ENCODE data around the gene ABR.

Gene ABR

DNA sequence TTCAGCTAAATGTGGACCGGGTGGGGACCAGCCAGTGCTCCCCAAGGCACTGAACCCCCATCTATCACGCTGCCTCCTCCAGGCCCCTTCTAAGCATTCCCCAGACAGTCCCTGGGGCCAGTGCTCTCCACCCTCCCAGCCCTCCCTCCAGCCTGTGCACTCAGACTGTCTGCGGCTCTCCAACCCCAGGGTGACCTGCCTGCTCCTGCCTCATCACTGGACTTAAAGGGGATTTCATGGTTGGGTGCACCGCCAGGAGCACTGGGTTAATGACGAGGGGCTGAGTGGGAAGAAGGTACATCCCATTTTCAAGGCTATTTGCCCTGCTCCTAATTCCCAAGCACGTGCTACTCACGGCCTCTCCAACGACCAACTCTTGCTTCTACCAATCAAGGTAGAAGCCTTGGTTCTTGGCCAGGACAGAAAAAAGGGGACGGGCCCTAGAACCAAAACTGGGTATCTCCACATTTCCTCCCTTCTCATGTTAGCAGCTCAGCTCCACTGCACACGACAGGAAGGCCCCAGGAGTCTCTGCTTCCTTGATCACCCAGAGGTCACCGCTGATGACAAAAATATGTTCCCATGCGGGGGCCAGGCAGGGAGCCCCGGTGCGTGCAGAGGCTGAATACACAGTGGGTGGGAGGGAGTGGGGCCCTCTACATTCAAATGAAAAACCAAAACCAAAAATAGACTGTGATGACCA, 3.5 kb upstream of the ABR start:
- no peaks in the 10 kb centered on the region for H3K36me3 ChIP-seq (ENCODE audit: control insufficient read depth in 1 of 2, insufficient read depth in 2 of 2, low read depth in 1 of 2, low read length in 2 of 2)
- H3K23ac ChIP-seq (ENCODE audit: low read length in 2 of 2): no peak overlapping the region
- peak overlapping the region in 1 of 2 experiments; percentile 11 for H3K18ac ChIP-seq (ENCODE audit: low read depth in 1 of 2, low read length in 2 of 2)
- H3K14ac ChIP-seq (ENCODE audit: low read length in 2 of 2): no peak overlapping the region
- no peak overlapping the region for H3K9ac ChIP-seq (ENCODE audit: low read length)
- H3K4me1 ChIP-seq (ENCODE audit: control insufficient read depth, insufficient read depth, low read depth, low read length): peaks cover 50% of the 10 kb centered on the region
- no peaks in the 10 kb centered on the region for H3K27me3 ChIP-seq (ENCODE audit: control insufficient read depth in 1 of 2, insufficient read depth in 1 of 2, low read length in 2 of 2)
- H2BK12ac ChIP-seq (ENCODE audit: low read length in 2 of 2): no peak overlapping the region
- no peak overlapping the region for H3K4me2 ChIP-seq (ENCODE audit: low read length, poor library complexity, severe bottlenecking)
- H2BK120ac ChIP-seq (ENCODE audit: low read depth, low read length): no peak overlapping the region
- H4K91ac ChIP-seq (ENCODE audit: low read length): no peak overlapping the region
- no peaks in the 10 kb centered on the region for H3K9me3 ChIP-seq (ENCODE audit: control insufficient read depth, low read length)
- DNase-seq: no peak
- H3K79me1 ChIP-seq (replicated peaks; ENCODE audit: low read length, poor library complexity, severe bottlenecking): peaks cover 3% of the 10 kb centered on the region
- no peak overlapping the region for H2BK5ac ChIP-seq (ENCODE audit: low read depth, low read length, poor library complexity, severe bottlenecking)
- no peak overlapping the region for H2BK15ac ChIP-seq (ENCODE audit: low read depth, poor library complexity, severe bottlenecking)
- H3K4ac ChIP-seq (ENCODE audit: low read depth in 1 of 2, low read length in 2 of 2): no peak overlapping the region
- 67% methylated on average over 11 of the region's 14 CpGs for WGBS
- H2AK5ac ChIP-seq (ENCODE audit: low read length, severe bottlenecking): no peak overlapping the region
- H4K8ac ChIP-seq (ENCODE audit: low read length): no peak overlapping the region
- H3K4me3 ChIP-seq (ENCODE audit: insufficient read depth in 1 of 2, low read depth in 1 of 2, low read length in 2 of 2): no peak overlapping the region
- peak overlapping the region; percentile 11 for H3K27ac ChIP-seq (ENCODE audit: low read length, poor library complexity, severe bottlenecking)
- no peak overlapping the region for H2AFZ ChIP-seq (ENCODE audit: low read depth, low read length)

DNA sequence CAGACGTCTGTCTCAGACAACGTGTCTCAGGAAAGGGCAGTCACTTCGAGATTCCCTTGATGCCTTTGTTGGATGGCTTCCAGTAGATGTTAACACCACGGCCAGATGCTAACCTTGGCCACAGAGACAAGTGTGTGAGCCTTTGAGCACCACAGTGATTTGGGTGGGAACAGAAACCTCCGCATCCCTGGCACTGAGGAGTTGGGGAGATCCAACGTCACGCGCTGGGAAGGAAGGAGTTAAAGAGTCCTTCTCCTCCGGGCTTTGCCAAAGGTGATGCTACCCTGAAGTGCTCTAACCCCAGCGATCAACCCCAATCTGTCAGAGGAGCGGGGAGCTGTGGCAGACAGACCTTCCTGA, 3.0 kb upstream of the ABR start:
- no peak overlapping the region for H2AFZ ChIP-seq (ENCODE audit: low read depth, low read length)
- H3K4ac ChIP-seq (ENCODE audit: low read depth in 1 of 2, low read length in 2 of 2): no peak overlapping the region
- H3K36me3 ChIP-seq (ENCODE audit: control insufficient read depth in 1 of 2, insufficient read depth in 2 of 2, low read depth in 1 of 2, low read length in 2 of 2): no peaks in the 10 kb centered on the region
- H3K4me2 ChIP-seq (ENCODE audit: low read length, poor library complexity, severe bottlenecking): no peak overlapping the region
- DNase-seq: no peak
- H3K4me3 ChIP-seq (ENCODE audit: insufficient read depth in 1 of 2, low read depth in 1 of 2, low read length in 2 of 2): no peak overlapping the region
- peaks cover 53% of the 10 kb centered on the region for H3K4me1 ChIP-seq (ENCODE audit: control insufficient read depth, insufficient read depth, low read depth, low read length)
- H3K9me3 ChIP-seq (ENCODE audit: control insufficient read depth, low read length): no peaks in the 10 kb centered on the region
- no peak overlapping the region for H2BK5ac ChIP-seq (ENCODE audit: low read depth, low read length, poor library complexity, severe bottlenecking)
- H3K14ac ChIP-seq (ENCODE audit: low read length in 2 of 2): no peak overlapping the region
- no peak overlapping the region for H4K8ac ChIP-seq (ENCODE audit: low read length)
- no peak overlapping the region for H3K9ac ChIP-seq (ENCODE audit: low read length)
- H3K18ac ChIP-seq (ENCODE audit: low read depth in 1 of 2, low read length in 2 of 2): no peak overlapping the region
- peak overlapping the region; percentile 36 for H2AK5ac ChIP-seq (ENCODE audit: low read length, severe bottlenecking)
- H3K27ac ChIP-seq (ENCODE audit: low read length, poor library complexity, severe bottlenecking): peak overlapping the region; percentile 11
- H4K91ac ChIP-seq (ENCODE audit: low read length): no peak overlapping the region
- H3K27me3 ChIP-seq (ENCODE audit: control insufficient read depth in 1 of 2, insufficient read depth in 1 of 2, low read length in 2 of 2): no peaks in the 10 kb centered on the region
- H3K79me1 ChIP-seq (replicated peaks; ENCODE audit: low read length, poor library complexity, severe bottlenecking): peaks cover 3% of the 10 kb centered on the region
- H3K23ac ChIP-seq (ENCODE audit: low read length in 2 of 2): no peak overlapping the region
- peak overlapping the region; percentile 73 for H2BK15ac ChIP-seq (ENCODE audit: low read depth, poor library complexity, severe bottlenecking)
- H2BK120ac ChIP-seq (ENCODE audit: low read depth, low read length): no peak overlapping the region
- H2BK12ac ChIP-seq (ENCODE audit: low read length in 2 of 2): no peak overlapping the region
- WGBS: 67% methylated on average over 11 of the region's 11 CpGs

DNA sequence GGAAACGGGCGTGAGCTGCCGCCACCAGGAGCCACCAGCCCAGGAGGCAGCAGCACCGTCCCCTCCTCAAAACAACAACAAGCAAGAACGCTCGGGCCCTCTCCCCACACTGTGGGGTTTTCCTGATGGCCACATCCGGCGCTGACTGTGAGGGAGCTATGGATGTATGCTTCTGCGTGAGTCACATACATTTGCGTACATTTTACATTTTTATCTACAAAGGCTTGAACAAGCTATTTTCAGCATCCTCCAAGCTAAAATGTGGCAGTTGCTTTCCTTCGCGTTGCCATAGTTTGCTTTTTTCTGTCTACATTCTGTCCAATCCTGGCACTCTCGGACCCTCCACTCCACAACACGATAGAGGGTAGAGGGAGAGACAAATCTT, 2.0 kb upstream of the ABR start:
- H3K14ac ChIP-seq (ENCODE audit: low read length in 2 of 2): no peak overlapping the region
- H2AFZ ChIP-seq (ENCODE audit: low read depth, low read length): peak overlapping the region; percentile 19
- H3K27me3 ChIP-seq (ENCODE audit: control insufficient read depth in 1 of 2, insufficient read depth in 1 of 2, low read length in 2 of 2): no peaks in the 10 kb centered on the region
- H3K4ac ChIP-seq (ENCODE audit: low read depth in 1 of 2, low read length in 2 of 2): peak overlapping the region in 1 of 2 experiments; percentile 53
- peak overlapping the region; percentile 52 to 58 for H3K18ac ChIP-seq (ENCODE audit: low read depth in 1 of 2, low read length in 2 of 2)
- H2BK15ac ChIP-seq (ENCODE audit: low read depth, poor library complexity, severe bottlenecking): no peak overlapping the region
- H4K91ac ChIP-seq (ENCODE audit: low read length): peak overlapping the region; percentile 84
- DNase-seq: peak; percentile 87
- no peak overlapping the region for H3K4me3 ChIP-seq (ENCODE audit: insufficient read depth in 1 of 2, low read depth in 1 of 2, low read length in 2 of 2)
- no peak overlapping the region for H2AK5ac ChIP-seq (ENCODE audit: low read length, severe bottlenecking)
- H4K8ac ChIP-seq (ENCODE audit: low read length): peak overlapping the region; percentile 66
- H2BK5ac ChIP-seq (ENCODE audit: low read depth, low read length, poor library complexity, severe bottlenecking): no peak overlapping the region
- H3K27ac ChIP-seq (ENCODE audit: low read length, poor library complexity, severe bottlenecking): peak overlapping the region; percentile 6
- H3K79me1 ChIP-seq (replicated peaks; ENCODE audit: low read length, poor library complexity, severe bottlenecking): peaks cover 3% of the 10 kb centered on the region
- no peak overlapping the region for H3K23ac ChIP-seq (ENCODE audit: low read length in 2 of 2)
- H3K4me1 ChIP-seq (ENCODE audit: control insufficient read depth, insufficient read depth, low read depth, low read length): peaks cover 59% of the 10 kb centered on the region
- H2BK120ac ChIP-seq (ENCODE audit: low read depth, low read length): no peak overlapping the region
- H3K9ac ChIP-seq (ENCODE audit: low read length): no peak overlapping the region
- no peaks in the 10 kb centered on the region for H3K36me3 ChIP-seq (ENCODE audit: control insufficient read depth in 1 of 2, insufficient read depth in 2 of 2, low read depth in 1 of 2, low read length in 2 of 2)
- 30% methylated on average over 13 of the region's 14 CpGs for WGBS
- no peak overlapping the region for H2BK12ac ChIP-seq (ENCODE audit: low read length in 2 of 2)
- H3K4me2 ChIP-seq (ENCODE audit: low read length, poor library complexity, severe bottlenecking): no peak overlapping the region
- H3K9me3 ChIP-seq (ENCODE audit: control insufficient read depth, low read length): no peaks in the 10 kb centered on the region

DNA sequence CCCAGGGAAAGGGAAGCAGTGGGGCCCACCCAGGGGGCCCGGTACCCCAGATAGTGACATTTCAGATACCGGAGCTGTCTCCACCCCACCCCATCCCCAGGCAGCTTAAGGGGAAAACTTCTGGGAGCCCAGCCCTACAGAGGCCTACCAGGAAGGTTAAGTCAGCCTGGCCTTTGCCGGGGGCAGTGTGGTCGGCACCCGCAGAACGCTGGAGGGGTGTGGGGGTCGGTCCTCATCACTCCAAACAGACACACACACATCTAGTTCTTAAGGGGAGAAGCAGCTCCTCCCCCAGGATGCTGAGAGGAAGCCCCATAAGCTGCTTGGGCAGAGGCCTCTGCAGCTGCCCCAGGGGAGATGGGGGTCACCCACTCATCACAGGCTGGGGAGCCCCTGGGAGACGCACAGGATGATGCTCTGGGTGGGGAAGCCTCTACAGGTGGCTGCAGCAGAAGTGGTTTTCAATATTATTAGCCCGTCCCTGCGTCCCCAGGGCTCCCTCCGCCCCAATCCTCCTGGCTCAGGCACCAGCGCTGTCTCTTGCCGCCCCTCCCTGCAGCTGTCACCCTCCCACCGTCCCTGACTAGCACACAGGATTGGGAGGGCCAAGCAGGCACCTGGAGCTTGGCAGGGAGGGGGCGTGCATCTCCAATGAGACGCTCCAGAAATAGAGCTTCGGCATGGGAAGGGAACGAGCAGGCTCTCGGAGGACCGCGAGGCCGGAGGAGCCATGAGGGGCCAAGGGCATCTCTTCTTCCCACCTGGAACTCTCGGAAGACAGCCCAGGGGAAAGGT, 1.4 kb upstream of the ABR start:
- Histone ChIP-seq H3K23ac (ENCODE audit: low read length in 2 of 2) (no peak overlapping the region), H3K4me3 (ENCODE audit: insufficient read depth in 1 of 2, low read depth in 1 of 2, low read length in 2 of 2) (no peak overlapping the region), H4K91ac (ENCODE audit: low read length) (peak overlapping the region; percentile 84), H3K27ac (ENCODE audit: low read length, poor library complexity, severe bottlenecking) (peak overlapping the region; percentile 6), H3K4ac (ENCODE audit: low read depth in 1 of 2, low read length in 2 of 2) (peak overlapping the region in 1 of 2 experiments; percentile 53), H3K9me3 (ENCODE audit: control insufficient read depth, low read length) (no peaks in the 10 kb centered on the region), H3K14ac (ENCODE audit: low read length in 2 of 2) (no peak overlapping the region), H3K79me1 (replicated peaks; ENCODE audit: low read length, poor library complexity, severe bottlenecking) (peaks cover 4% of the 10 kb centered on the region), H3K36me3 (ENCODE audit: control insufficient read depth in 1 of 2, insufficient read depth in 2 of 2, low read depth in 1 of 2, low read length in 2 of 2) (no peaks in the 10 kb centered on the region), H3K18ac (ENCODE audit: low read depth in 1 of 2, low read length in 2 of 2) (peak overlapping the region; percentile 52 to 58), H2BK15ac (ENCODE audit: low read depth, poor library complexity, severe bottlenecking) (no peak overlapping the region), H3K4me1 (ENCODE audit: control insufficient read depth, insufficient read depth, low read depth, low read length) (peaks cover 54% of the 10 kb centered on the region), H2BK5ac (ENCODE audit: low read depth, low read length, poor library complexity, severe bottlenecking) (no peak overlapping the region), H2AK5ac (ENCODE audit: low read length, severe bottlenecking) (no peak overlapping the region), H2AFZ (ENCODE audit: low read depth, low read length) (peak overlapping the region; percentile 19), H3K27me3 (ENCODE audit: control insufficient read depth in 1 of 2, insufficient read depth in 1 of 2, low read length in 2 of 2) (no peaks in the 10 kb centered on the region), H3K9ac (ENCODE audit: low read length) (no peak overlapping the region), H4K8ac (ENCODE audit: low read length) (peak overlapping the region; percentile 66), H3K4me2 (ENCODE audit: low read length, poor library complexity, severe bottlenecking) (no peak overlapping the region), H2BK120ac (ENCODE audit: low read depth, low read length) (no peak overlapping the region), H2BK12ac (ENCODE audit: low read length in 2 of 2) (peak overlapping the region in 1 of 2 experiments; percentile 42)
- 33% methylated on average over 21 of the region's 23 CpGs for WGBS
- no peak for DNase-seq
